Cardiac fibroblast (primary cell): ENCODE results near the gene ARNT2.
A peak's percentile ranks its signal among the peaks of the same experiment; 100 is the strongest.

Experiments used
- DNase-seq, 2 donors: peaks; one replicate each; pipeline versions ENCODE4 v3.0.0 to v3.0.0-alpha.2; 2010; ENCODE audit warnings: low read depth in 2 of 2
- H3K4me3 ChIP-seq, 2 donors: replicated peaks in 1 of 2; 1 replicate in 1 of 2; 2 replicates in 1 of 2; pipeline ENCODE4 v1.5.1; 2011; ENCODE audit warnings: low read depth in 2 of 2, low read length in 2 of 2, mild to moderate bottlenecking in 2 of 2, moderate library complexity in 1 of 2
- TF ChIP-seq, protein P1 (sequence below): IDR thresholded peaks from one replicate; pipeline ENCODE4 v1.5.1; 2011; ENCODE audit warnings: low read depth, mild to moderate bottlenecking, low read length, inconsistent platforms

Gene ARNT2

DNA sequence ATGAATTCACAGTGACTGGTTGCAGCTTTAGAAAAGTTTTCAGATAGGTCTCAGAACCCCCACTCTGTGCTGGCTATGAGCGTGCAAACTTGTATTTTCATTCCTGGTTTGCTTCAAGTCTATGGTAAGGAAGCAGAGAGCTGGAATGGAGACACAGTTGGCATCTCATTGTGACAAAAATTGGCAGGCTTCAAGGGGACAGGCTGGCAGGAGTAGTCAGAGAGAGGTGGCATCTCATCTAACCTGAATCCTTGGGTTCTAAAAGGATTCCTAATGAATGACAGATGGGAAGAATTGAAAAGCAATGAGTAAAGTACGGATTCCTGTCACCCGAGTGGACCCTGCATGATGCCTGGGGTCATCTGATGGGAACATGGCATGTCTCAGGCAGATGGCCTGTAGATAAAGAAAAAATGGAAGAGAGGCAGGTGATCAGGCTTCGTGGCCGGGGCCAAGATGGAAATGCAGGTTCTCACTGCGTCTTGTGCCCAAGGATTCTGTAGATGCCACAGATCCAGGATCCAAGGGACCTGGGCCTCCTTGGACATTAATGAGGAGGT lies 201.5 kb downstream of the ARNT2 start:
- DNase-seq, result no peak
- TF ChIP-seq, protein P1, sequence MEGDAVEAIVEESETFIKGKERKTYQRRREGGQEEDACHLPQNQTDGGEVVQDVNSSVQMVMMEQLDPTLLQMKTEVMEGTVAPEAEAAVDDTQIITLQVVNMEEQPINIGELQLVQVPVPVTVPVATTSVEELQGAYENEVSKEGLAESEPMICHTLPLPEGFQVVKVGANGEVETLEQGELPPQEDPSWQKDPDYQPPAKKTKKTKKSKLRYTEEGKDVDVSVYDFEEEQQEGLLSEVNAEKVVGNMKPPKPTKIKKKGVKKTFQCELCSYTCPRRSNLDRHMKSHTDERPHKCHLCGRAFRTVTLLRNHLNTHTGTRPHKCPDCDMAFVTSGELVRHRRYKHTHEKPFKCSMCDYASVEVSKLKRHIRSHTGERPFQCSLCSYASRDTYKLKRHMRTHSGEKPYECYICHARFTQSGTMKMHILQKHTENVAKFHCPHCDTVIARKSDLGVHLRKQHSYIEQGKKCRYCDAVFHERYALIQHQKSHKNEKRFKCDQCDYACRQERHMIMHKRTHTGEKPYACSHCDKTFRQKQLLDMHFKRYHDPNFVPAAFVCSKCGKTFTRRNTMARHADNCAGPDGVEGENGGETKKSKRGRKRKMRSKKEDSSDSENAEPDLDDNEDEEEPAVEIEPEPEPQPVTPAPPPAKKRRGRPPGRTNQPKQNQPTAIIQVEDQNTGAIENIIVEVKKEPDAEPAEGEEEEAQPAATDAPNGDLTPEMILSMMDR, result no peak
- H3K4me3 ChIP-seq, result no peak overlapping the region

DNA sequence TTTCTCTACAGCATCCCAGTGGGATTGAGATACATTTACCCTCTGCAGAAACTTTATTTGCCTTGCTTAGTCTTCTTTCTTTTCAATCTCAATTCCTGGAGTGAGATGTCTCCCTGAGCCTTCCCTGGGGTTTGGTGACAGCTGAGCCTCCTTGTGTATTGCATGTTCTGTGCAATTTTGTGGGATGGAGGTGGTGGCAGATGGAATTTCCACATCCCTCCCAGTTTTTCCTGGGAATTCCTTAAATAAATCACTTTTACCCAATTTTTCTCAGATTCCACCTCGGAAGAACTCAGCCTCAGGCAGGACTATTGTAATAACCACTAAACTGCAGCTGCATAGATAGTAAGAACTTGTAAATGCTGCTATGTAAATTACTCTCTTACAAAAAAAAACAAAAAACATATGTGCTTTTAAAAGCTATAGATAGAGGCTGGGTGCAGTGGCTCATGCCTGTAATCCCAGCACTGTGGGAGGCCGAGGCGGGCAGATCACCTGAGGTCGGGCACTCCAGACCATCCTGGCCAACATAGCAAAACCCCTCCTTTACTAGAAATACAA lies 202.4 kb downstream of the ARNT2 start:
- DNase-seq, result no peak

DNA sequence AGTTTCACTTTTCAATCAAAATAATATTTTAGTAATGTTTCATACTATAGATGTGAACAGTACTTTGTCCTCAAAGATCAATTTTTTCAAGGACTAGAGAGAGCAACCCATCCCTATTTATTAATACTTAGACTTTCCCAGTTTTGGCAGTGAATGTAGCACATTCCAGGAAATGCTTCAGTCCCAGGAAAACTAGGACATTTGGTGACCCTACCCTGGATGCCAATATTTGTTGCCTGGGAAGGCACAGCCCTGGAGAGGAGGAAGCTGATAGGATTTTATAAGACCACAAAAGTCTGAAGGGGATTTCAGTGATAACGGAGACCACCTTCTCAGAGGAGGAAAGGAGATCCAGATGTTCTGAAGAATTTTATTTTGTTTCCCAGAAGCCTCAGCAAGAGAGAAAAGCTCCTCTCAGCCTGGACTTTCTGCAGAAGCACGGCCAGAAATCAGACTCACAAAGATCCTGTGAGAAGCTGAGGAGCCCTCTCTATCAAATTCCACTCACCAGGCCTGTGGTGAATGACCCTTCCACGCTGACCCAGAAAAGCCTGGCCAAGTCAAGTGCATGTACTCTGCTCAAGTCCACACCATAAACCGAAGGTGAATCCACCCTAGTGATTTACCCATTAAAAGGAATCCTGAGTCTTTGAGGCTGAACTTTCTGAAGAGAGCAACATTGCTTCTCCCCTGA lies 203.3 kb downstream of the ARNT2 start:
- TF ChIP-seq, protein P1, result no peak
- H3K4me3 ChIP-seq, result no peak overlapping the region
- no peak for DNase-seq

More for the DNA sequence above, 202.4 kb downstream of the ARNT2 start:
- no peak overlapping the region for H3K4me3 ChIP-seq
- TF ChIP-seq, protein P1, result no peak

DNA sequence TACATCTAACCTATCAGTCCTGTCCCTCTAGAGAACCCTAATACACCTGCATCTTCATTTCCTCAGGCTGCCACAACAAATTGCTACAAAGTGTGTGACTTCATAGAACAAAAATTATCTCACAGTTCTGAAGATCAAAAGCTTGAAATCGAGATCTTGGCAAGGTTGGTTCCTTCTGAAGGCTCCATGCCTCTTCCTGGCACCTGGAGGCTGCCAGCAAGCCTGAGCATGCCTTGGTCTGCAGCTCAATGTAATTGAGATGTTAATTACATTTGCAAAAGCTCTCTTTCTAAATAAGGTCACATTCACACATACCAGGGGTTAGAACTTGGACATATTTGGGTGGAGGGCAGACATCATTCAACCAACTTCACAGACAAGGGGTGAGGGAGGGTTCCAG lies 204.5 kb downstream of the ARNT2 start:
- no peak for DNase-seq
- TF ChIP-seq, protein P1, result no peak
- no peak overlapping the region for H3K4me3 ChIP-seq

DNA sequence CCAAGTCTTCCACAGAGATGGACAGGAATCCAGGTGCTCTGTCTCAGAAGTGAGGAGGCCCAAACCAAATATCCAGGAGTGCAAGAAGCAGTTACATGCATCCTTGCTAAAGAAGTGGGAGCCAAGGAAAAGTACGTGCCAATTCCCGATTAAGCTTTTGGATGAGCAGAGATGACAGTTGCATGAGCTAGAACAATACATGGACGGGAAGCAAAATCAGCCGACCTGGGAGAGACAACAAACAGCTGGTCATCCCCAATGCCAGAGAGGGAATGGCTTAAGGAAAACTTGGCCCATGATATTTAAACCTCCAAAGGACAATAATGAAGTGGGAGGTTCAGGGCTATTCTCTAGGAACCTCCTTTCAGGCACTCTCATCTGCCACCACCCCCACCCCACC lies 204.9 kb downstream of the ARNT2 start:
- DNase-seq, result peak; percentile 10 to 59
- no peak overlapping the region for H3K4me3 ChIP-seq
- TF ChIP-seq, protein P1, result no peak

DNA sequence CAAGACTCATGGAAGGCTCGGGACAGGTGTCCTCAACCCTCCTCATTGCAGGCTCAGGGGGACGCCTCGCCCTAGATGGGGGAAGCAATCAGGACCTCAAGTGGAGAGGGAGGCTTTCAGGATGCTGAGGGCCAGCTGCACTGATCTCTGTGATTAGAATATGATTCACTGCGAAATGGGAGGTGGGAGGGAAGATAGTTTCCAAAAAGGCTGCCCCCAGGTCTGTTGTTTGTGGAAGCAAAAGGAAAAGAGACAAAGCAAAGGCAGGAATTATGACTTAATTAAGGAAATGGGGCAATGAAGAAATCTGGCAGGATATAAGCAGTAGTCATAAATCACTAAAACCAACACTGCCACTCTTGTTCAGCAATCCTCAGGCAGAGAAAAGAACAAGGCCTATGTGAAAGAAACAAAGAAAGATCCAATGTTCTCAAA lies 205.3 kb downstream of the ARNT2 start:
- no peak overlapping the region for H3K4me3 ChIP-seq
- DNase-seq, result peak; percentile 54 to 70
- TF ChIP-seq, protein P1, result no peak
